ENCODE data around the gene TMEM156. TPM values are rescaled to one million over a fixed set of nuclear protein-coding genes. Genes with fewer than 3 reads are reported as not detected.

TMEM156 gene
- total RNA-seq, 2 donors from 2014 or later: 0.77 TPM; not detected in 1

- H3K4me1 ChIP-seq: no peaks in the 10 kb centered on the region
Measured at GRCh38 chr4:38924353-38924752, 107.9 kb downstream of the TMEM156 start.

GRCh38 chr4:38923746-38924145 lies 108.5 kb downstream of the TMEM156 start:
- no peak overlapping the region for H3K27ac ChIP-seq
- intact Hi-C loops (cut with DNase I): no loop called here

More at GRCh38 chr4:38924353-38924752, 107.9 kb downstream of the TMEM156 start:
- Histone ChIP-seq H3K27ac (no peak overlapping the region), H3K9me3 (no peaks in the 10 kb centered on the region), H3K36me3 (peaks cover 14% of the 10 kb centered on the region), H3K27me3 (no peaks in the 10 kb centered on the region), H3K9ac (ENCODE audit: low read depth in 2 of 2, low read length in 2 of 2) (no peak overlapping the region), H3K4me3 (no peak overlapping the region)
- intact Hi-C loops (cut with DNase I): no loop called here
- no peak for DNase-seq
- no peak for TF ChIP-seq CTCF (IDR thresholded peaks at IDR 0.05)

GRCh38 chr4:38921151-38921550 lies 111.1 kb downstream of the TMEM156 start:
- no peaks in the 10 kb centered on the region for H3K4me1 ChIP-seq
- no peak overlapping the region for H3K27ac ChIP-seq

More at GRCh38 chr4:38923746-38924145, 108.5 kb downstream of the TMEM156 start:
- H3K27me3 ChIP-seq: no peaks in the 10 kb centered on the region
- no peak for TF ChIP-seq CTCF (IDR thresholded peaks at IDR 0.05)
- no peak overlapping the region for H3K9ac ChIP-seq (ENCODE audit: low read depth in 2 of 2, low read length in 2 of 2)
- no peak for DNase-seq
- no peaks in the 10 kb centered on the region for H3K4me1 ChIP-seq
- H3K36me3 ChIP-seq: peaks cover 11% of the 10 kb centered on the region
- no peaks in the 10 kb centered on the region for H3K9me3 ChIP-seq
- no peak overlapping the region for H3K4me3 ChIP-seq

GRCh38 chr4:38920677-38921076 lies 111.5 kb downstream of the TMEM156 start:
- intact Hi-C loops (cut with DNase I): no loop called here
- Histone ChIP-seq H3K9ac (ENCODE audit: low read depth in 2 of 2, low read length in 2 of 2) (no peak overlapping the region), H3K4me1 (no peaks in the 10 kb centered on the region), H3K9me3 (no peaks in the 10 kb centered on the region), H3K4me3 (no peak overlapping the region), H3K27ac (no peak overlapping the region), H3K36me3 (peaks cover 12% of the 10 kb centered on the region), H3K27me3 (no peaks in the 10 kb centered on the region)
- no peak for DNase-seq
- TF ChIP-seq CTCF (IDR thresholded peaks at IDR 0.05): no peak

More at GRCh38 chr4:38921151-38921550, 111.1 kb downstream of the TMEM156 start:
- no peaks in the 10 kb centered on the region for H3K9me3 ChIP-seq
- H3K27me3 ChIP-seq: no peaks in the 10 kb centered on the region
- H3K4me3 ChIP-seq: no peak overlapping the region
- intact Hi-C loops (cut with DNase I): no loop called here
- TF ChIP-seq CTCF (IDR thresholded peaks at IDR 0.05): no peak
- H3K36me3 ChIP-seq: peaks cover 12% of the 10 kb centered on the region
- no peak overlapping the region for H3K9ac ChIP-seq (ENCODE audit: low read depth in 2 of 2, low read length in 2 of 2)
- no peak for DNase-seq

- H3K27ac ChIP-seq: no peak overlapping the region
- H3K36me3 ChIP-seq: peaks cover 12% of the 10 kb centered on the region
- no peak overlapping the region for H3K4me3 ChIP-seq
- H3K9ac ChIP-seq (ENCODE audit: low read depth in 2 of 2, low read length in 2 of 2): no peak overlapping the region
- DNase-seq: no peak
- H3K9me3 ChIP-seq: no peaks in the 10 kb centered on the region
- no peaks in the 10 kb centered on the region for H3K4me1 ChIP-seq
- no peaks in the 10 kb centered on the region for H3K27me3 ChIP-seq
- TF ChIP-seq CTCF (IDR thresholded peaks at IDR 0.05): no peak
- intact Hi-C loops (cut with DNase I): no loop called here
Measured at GRCh38 chr4:38920186-38920585, 112.0 kb downstream of the TMEM156 start.
